Osteocyte (in vitro differentiated cells): ENCODE measurements around the gene MPLKIP. TPM values are rescaled to one million over a fixed set of nuclear protein-coding genes. Genes with fewer than 3 reads are reported as not detected.

ENCODE experiments used
- DNase-seq: peaks from one replicate; pipeline ENCODE4 v3.0.0; 2021; ENCODE audit warnings: mixed read lengths; ENCODE audit not compliant: unreplicated experiment; ENCODE audit errors: extremely low spot score
- H3K27ac Mint-ChIP-seq: one replicate; pipeline ENCODE4 v1.8.0; 2021; ENCODE audit warnings: mild to moderate bottlenecking, mixed read lengths; ENCODE audit not compliant: unreplicated experiment
- H3K27me3 Mint-ChIP-seq: one replicate; pipeline ENCODE4 v1.8.0; 2021; ENCODE audit warnings: mixed read lengths; ENCODE audit not compliant: unreplicated experiment
- H3K36me3 Mint-ChIP-seq: one replicate; pipeline ENCODE4 v1.8.0; 2021; ENCODE audit warnings: mixed read lengths; ENCODE audit not compliant: unreplicated experiment
- H3K4me1 Mint-ChIP-seq: one replicate; pipeline ENCODE4 v1.8.0; 2021; ENCODE audit warnings: mixed read lengths; ENCODE audit not compliant: unreplicated experiment
- H3K4me3 Mint-ChIP-seq: one replicate; pipeline ENCODE4 v1.8.0; 2021; ENCODE audit warnings: mild to moderate bottlenecking, moderate library complexity, mixed read lengths; ENCODE audit not compliant: unreplicated experiment
- H3K9me3 Mint-ChIP-seq: one replicate; pipeline ENCODE4 v1.8.0; 2021; ENCODE audit warnings: mixed read lengths; ENCODE audit not compliant: unreplicated experiment
- total RNA-seq: library from RNA; stranded (reverse); gene quantifications from 2 replicates; pipeline ENCODE4 v1.2.1, GENCODE V29; 2021
- TF ChIP-seq, protein P1 (sequence below): fragments of 200-600 bp; sonication (generic); IDR thresholded peaks from 2 replicates; pipeline ENCODE4 v1.5.0; 2021; ENCODE audit warnings: antibody characterized with exemption, mild to moderate bottlenecking, moderate library complexity

MPLKIP gene
- total RNA-seq, 1 donor from 2014 or later, result 43.4 TPM

DNA sequence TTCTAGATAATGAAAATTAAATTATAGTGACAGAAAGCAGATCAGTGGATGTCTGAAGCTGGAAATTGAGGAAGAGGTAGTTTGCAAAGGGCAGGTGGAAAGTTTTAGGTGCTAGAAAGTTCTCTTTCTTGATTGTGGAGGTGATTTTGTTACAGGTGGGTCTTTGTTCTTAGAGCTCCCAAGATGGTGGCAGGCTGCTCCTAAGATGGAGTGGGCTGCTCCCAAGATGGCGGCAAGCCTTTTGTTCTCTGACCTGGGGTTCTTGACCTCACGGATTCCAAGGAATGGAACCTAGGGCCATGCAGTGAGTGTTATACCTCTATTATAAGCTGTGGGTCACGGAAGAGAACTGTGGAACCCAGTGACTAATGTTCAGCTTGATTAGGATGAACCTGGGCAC, 32.9 kb upstream of the MPLKIP start:
- H3K4me1 Mint-ChIP-seq, result no peaks in the 10 kb centered on the region
- no peak overlapping the region for H3K27ac Mint-ChIP-seq
- no peak overlapping the region for H3K4me3 Mint-ChIP-seq
- no peaks in the 10 kb centered on the region for H3K9me3 Mint-ChIP-seq
- TF ChIP-seq, protein P1, sequence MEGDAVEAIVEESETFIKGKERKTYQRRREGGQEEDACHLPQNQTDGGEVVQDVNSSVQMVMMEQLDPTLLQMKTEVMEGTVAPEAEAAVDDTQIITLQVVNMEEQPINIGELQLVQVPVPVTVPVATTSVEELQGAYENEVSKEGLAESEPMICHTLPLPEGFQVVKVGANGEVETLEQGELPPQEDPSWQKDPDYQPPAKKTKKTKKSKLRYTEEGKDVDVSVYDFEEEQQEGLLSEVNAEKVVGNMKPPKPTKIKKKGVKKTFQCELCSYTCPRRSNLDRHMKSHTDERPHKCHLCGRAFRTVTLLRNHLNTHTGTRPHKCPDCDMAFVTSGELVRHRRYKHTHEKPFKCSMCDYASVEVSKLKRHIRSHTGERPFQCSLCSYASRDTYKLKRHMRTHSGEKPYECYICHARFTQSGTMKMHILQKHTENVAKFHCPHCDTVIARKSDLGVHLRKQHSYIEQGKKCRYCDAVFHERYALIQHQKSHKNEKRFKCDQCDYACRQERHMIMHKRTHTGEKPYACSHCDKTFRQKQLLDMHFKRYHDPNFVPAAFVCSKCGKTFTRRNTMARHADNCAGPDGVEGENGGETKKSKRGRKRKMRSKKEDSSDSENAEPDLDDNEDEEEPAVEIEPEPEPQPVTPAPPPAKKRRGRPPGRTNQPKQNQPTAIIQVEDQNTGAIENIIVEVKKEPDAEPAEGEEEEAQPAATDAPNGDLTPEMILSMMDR, result no peak
- DNase-seq, result peak; percentile 48
- no peaks in the 10 kb centered on the region for H3K27me3 Mint-ChIP-seq
- peaks cover 4% of the 10 kb centered on the region for H3K36me3 Mint-ChIP-seq

DNA sequence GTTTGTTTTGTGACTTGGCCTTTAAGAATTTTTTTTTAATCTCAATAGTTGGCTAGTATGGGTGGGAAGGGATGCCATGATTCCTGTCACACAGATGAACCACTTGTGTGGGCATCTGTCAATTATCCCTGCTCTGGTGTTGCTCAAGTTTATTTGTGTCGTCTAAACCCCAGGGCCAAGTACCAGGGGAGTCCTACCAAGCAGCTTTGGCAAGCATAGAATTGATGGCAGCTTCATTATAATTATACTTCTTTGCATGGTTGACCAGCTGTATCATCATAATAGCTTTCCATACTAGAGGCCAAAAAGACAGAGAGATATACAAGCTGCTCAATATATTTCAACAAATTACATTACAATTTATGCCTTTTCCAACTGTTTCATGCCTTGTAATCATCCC, 30.8 kb upstream of the MPLKIP start:
- Mint-ChIP-seq H3K27ac (no peak overlapping the region), H3K36me3 (peaks cover 4% of the 10 kb centered on the region), H3K9me3 (no peaks in the 10 kb centered on the region), H3K4me3 (no peak overlapping the region), H3K27me3 (no peaks in the 10 kb centered on the region), H3K4me1 (no peaks in the 10 kb centered on the region)
- DNase-seq, result peak; percentile 7
- TF ChIP-seq, protein P1, result no peak

DNA sequence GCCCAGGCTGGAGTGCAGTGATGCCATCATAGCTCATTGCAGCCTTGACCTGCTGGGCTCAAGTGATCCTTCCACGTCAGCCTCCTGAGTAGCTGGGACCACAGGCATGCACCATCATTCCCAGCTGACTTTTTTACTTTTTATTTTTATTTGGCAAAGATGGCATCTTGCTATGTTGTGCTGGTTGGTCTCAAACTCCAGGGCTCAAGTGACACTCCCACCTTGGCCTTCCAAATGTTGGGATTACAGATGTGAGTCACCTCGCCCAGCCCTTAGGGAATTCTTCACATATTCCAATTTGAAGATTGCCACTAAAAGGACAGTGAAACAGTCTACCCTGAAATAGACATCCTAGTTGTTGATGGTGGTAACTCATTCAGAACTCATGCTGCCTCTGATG, 28.1 kb upstream of the MPLKIP start:
- no peaks in the 10 kb centered on the region for H3K27me3 Mint-ChIP-seq
- no peaks in the 10 kb centered on the region for H3K9me3 Mint-ChIP-seq
- H3K4me3 Mint-ChIP-seq, result no peak overlapping the region
- no peak for DNase-seq
- H3K27ac Mint-ChIP-seq, result no peak overlapping the region
- TF ChIP-seq, protein P1, result no peak
- H3K36me3 Mint-ChIP-seq, result peaks cover 2% of the 10 kb centered on the region
- no peaks in the 10 kb centered on the region for H3K4me1 Mint-ChIP-seq

DNA sequence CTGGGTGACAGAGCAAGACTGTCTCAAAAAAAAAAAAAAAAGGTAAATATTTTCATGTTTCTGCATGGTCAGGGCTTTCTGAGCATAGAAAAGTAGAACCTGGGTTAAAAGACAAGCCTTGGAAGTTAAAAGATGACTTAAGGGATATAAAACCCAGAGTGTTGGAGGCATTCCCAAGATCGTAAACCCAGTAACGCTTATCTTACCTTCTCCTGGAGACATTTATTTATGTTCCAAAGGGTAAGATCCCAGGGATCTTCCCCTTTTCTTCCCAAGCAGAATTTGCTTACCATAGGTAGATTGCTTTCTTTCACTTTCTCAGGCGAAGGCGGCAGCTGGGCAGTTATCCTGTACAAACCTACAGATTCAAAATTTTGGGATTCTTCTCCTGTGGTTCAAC, 22.6 kb upstream of the MPLKIP start:
- DNase-seq, result no peak
- Mint-ChIP-seq H3K27me3 (no peaks in the 10 kb centered on the region), H3K36me3 (peaks cover 2% of the 10 kb centered on the region), H3K9me3 (no peaks in the 10 kb centered on the region), H3K4me3 (no peak overlapping the region), H3K4me1 (no peaks in the 10 kb centered on the region), H3K27ac (no peak overlapping the region)
- TF ChIP-seq, protein P1, result no peak

DNA sequence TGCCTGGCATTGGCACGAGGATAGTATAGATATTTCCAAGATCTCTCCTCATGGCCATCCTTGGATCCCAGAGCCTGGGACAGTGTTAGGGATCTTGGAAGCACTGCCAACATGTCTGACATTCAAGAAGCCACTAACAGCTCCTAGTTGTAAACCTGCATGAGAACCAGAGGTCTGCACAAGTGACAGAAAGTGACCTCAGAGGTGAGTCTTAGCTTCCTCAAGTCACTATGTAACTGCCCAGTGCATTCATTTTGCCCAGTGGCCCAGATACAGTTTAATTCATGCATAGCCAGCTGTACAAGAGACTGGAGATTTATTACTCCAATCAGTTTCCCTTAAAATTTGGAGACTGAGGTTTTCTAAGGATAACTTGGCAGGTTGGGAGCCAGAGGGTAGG, 17.1 kb upstream of the MPLKIP start:
- DNase-seq, result no peak
- TF ChIP-seq, protein P1, result no peak
- Mint-ChIP-seq H3K9me3 (peaks cover 8% of the 10 kb centered on the region), H3K36me3 (peaks cover 2% of the 10 kb centered on the region), H3K4me3 (no peak overlapping the region), H3K27me3 (no peaks in the 10 kb centered on the region), H3K27ac (no peak overlapping the region), H3K4me1 (no peaks in the 10 kb centered on the region)
